ENCODE results near the gene ELOVL3.

GRCh38 chr10:102185272-102185671 is 40.8 kb upstream of the ELOVL3 start:
- TF ChIP-seq, protein P1, sequence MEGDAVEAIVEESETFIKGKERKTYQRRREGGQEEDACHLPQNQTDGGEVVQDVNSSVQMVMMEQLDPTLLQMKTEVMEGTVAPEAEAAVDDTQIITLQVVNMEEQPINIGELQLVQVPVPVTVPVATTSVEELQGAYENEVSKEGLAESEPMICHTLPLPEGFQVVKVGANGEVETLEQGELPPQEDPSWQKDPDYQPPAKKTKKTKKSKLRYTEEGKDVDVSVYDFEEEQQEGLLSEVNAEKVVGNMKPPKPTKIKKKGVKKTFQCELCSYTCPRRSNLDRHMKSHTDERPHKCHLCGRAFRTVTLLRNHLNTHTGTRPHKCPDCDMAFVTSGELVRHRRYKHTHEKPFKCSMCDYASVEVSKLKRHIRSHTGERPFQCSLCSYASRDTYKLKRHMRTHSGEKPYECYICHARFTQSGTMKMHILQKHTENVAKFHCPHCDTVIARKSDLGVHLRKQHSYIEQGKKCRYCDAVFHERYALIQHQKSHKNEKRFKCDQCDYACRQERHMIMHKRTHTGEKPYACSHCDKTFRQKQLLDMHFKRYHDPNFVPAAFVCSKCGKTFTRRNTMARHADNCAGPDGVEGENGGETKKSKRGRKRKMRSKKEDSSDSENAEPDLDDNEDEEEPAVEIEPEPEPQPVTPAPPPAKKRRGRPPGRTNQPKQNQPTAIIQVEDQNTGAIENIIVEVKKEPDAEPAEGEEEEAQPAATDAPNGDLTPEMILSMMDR (IDR thresholded peaks at IDR 0.05), result no peak
- TF ChIP-seq POLR2A (IDR thresholded peaks at IDR 0.05), result no peak
